B cell (primary cell): ENCODE data around the gene DCTN3. TPM values are rescaled to one million over a fixed set of nuclear protein-coding genes. Genes with fewer than 3 reads are reported as not detected.

Source experiments
- ATAC-seq: fragments of 200-7000 bp; cut with Tn5 transposase; one replicate; pipeline ENCODE4 v1.10.0; 2021; ENCODE audit warnings: low read depth, mild to moderate bottlenecking, moderate number of reproducible peaks, moderate library complexity
- CTCF ChIA-PET: fragments of 350-600 bp; sonication (Branson Sonifier 250); formaldehyde crosslinking; loops from one replicate; lab custom pipeline; 2021; ENCODE audit warnings: antibody characterized with exemption, inconsistent platforms; lab: Charles Lee
- POLR2A ChIA-PET: fragments of 350-600 bp; sonication (Branson Sonifier 250); formaldehyde crosslinking; loops from one replicate; lab custom pipeline; 2021; ENCODE audit warnings: antibody characterized with exemption; lab: Charles Lee
- DNase-seq: peaks from one replicate; pipeline ENCODE4 v3.0.0; 2013
- H2AFZ ChIP-seq: 2 replicates; pipeline ENCODE4 v1.6.1; 2012; ENCODE audit warnings: mild to moderate bottlenecking, low read depth, low read length; ENCODE audit not compliant: insufficient read depth, poor library complexity, severe bottlenecking
- H3K27ac ChIP-seq, 2 donors: 1 replicate in 1 of 2; 2 replicates in 1 of 2; pipeline ENCODE4 v1.5.1; 2012 to 2013; ENCODE audit warnings: low read length in 2 of 2, mild to moderate bottlenecking in 2 of 2, moderate library complexity in 1 of 2
- H3K27me3 ChIP-seq, 4 experiments: fragments of 200-600 bp in 1 of 4; sonication (generic) in 1 of 4; replicated peaks in 1 of 4; 1 replicate in 2 of 4; 2 replicates in 2 of 4; pipeline versions ENCODE4 v1.6.1 to v1.7.0; 2013 to 2016; ENCODE audit warnings: low read length in 3 of 4, mild to moderate bottlenecking in 2 of 4, mixed read lengths in 1 of 4, moderate library complexity in 1 of 4; ENCODE audit not compliant: insufficient read depth in 4 of 4, control insufficient read depth in 3 of 4; ENCODE audit errors: control extremely low read depth in 1 of 4
- H3K36me3 ChIP-seq, 2 experiments: replicated peaks in 1 of 2; 1 replicate in 1 of 2; 2 replicates in 1 of 2; pipeline versions ENCODE4 v1.6.1 to v1.7.1; 2013; ENCODE audit warnings: low read length in 1 of 2; ENCODE audit not compliant: insufficient read depth in 2 of 2, control insufficient read depth in 1 of 2; ENCODE audit errors: control extremely low read depth in 1 of 2, extremely low read depth in 1 of 2
- H3K4me1 ChIP-seq, 2 donors: fragments of 200-600 bp in 1 of 2; sonication (generic) in 1 of 2; 1 replicate in 1 of 2; 2 replicates in 1 of 2; pipeline versions ENCODE4 v1.5.1 to v1.6.1; 2013 to 2017; ENCODE audit warnings: low read length in 2 of 2; ENCODE audit not compliant: control insufficient read depth in 2 of 2, insufficient read depth in 2 of 2
- H3K4me2 ChIP-seq: replicated peaks from 2 replicates; pipeline ENCODE3; 2012; ENCODE audit warnings: mild to moderate bottlenecking, low read depth, low read length; ENCODE audit not compliant: poor library complexity, severe bottlenecking
- H3K4me3 ChIP-seq, 5 experiments: fragments of 200-600 bp in 1 of 5; sonication (generic) in 1 of 5; 1 replicate in 3 of 5; 2 replicates in 2 of 5; pipeline versions ENCODE4 v1.5.1 to v1.7.0; 2011 to 2016; ENCODE audit warnings: low read length in 4 of 5, mild to moderate bottlenecking in 4 of 5, low read depth in 2 of 5, control low read depth in 1 of 5, moderate library complexity in 1 of 5; ENCODE audit not compliant: insufficient read depth in 1 of 5; ENCODE audit errors: control extremely low read depth in 1 of 5, extremely low read depth in 1 of 5
- H3K79me2 ChIP-seq: fragments of 200-600 bp; sonication (generic); one replicate; pipeline ENCODE4 v1.6.0; 2016; ENCODE audit warnings: low read length; ENCODE audit not compliant: control insufficient read depth, insufficient read depth
- H3K9ac ChIP-seq: fragments of 200-600 bp; sonication (generic); 2 replicates; pipeline ENCODE4 v1.6.1; 2017; ENCODE audit warnings: mild to moderate bottlenecking, low read length, moderate library complexity
- H3K9me3 ChIP-seq, 3 donors: one replicate each; pipeline versions ENCODE4 v1.6.1 to v1.7.1; 2013; ENCODE audit warnings: low read length in 2 of 3; ENCODE audit not compliant: control insufficient read depth in 2 of 3, insufficient read depth in 1 of 3; ENCODE audit errors: control extremely low read depth in 1 of 3
- H4K20me1 ChIP-seq: 2 replicates; pipeline ENCODE4 v1.6.0; 2012; ENCODE audit warnings: mild to moderate bottlenecking, low read length; ENCODE audit not compliant: insufficient read depth, control insufficient read depth, poor library complexity, severe bottlenecking
- H3K27ac Mint-ChIP-seq: one replicate; pipeline ENCODE4 v1.8.0; 2021; ENCODE audit warnings: mixed read lengths
- H3K27me3 Mint-ChIP-seq: one replicate; pipeline ENCODE4 v1.8.0; 2021; ENCODE audit warnings: mixed read lengths
- H3K4me1 Mint-ChIP-seq: one replicate; pipeline ENCODE4 v1.8.0; 2021; ENCODE audit warnings: mixed read lengths
- H3K4me3 Mint-ChIP-seq: one replicate; pipeline ENCODE4 v1.8.0; 2021; ENCODE audit warnings: mixed read lengths
- H3K9me3 Mint-ChIP-seq: one replicate; pipeline ENCODE4 v1.8.0; 2022; ENCODE audit warnings: mixed read lengths; ENCODE audit not compliant: insufficient read depth
- EZH2 ChIP-seq: IDR thresholded peaks from 2 replicates; pipeline ENCODE4 v1.6.1; 2012; ENCODE audit warnings: borderline replicate concordance, low read depth, mild to moderate bottlenecking, moderate library complexity, low read length; ENCODE audit not compliant: insufficient read depth, poor library complexity, severe bottlenecking
- WGBS: methylation state at CpG from one replicate; pipeline ENCODE4 v1.1.5; 2013; ENCODE audit warnings: missing lambda C conversion rate; ENCODE audit not compliant: insufficient coverage; 5-methylcytosine and 5-hydroxymethylcytosine counted together
- intact Hi-C: fragments of 100-400 bp; cut with micrococcal nuclease; formaldehyde crosslinking; loops from one replicate; pipeline ENCODE4 v1.10.0; 2022
- polyA plus RNA-seq: library from polyadenylated mRNA; depleted of rRNA; stranded (reverse); fragments of >200 nt; gene quantifications from 2 replicates; pipeline ENCODE4 v1.2.3, GENCODE V29; 2012
- total RNA-seq, 2 donors: library from RNA; stranded (reverse); fragments of 120-200 nt in 1 of 2; gene quantifications; 1 replicate in 1 of 2; 2 replicates in 1 of 2; pipeline versions ENCODE4 v1.2.3 to v1.2.4, GENCODE V29; 2013 to 2022
- TF ChIP-seq, protein P1 (sequence below): fragments of 200-600 bp; IDR thresholded peaks from one replicate; pipeline ENCODE4 v1.8.0; 2022; ENCODE audit warnings: antibody characterized with exemption, mild to moderate bottlenecking

The DCTN3 gene
- total and polyA plus RNA-seq, 2 donors (not counting 1 experiment from before 2014, with no cell fraction given): 48.2 to 75.0 TPM

DNA sequence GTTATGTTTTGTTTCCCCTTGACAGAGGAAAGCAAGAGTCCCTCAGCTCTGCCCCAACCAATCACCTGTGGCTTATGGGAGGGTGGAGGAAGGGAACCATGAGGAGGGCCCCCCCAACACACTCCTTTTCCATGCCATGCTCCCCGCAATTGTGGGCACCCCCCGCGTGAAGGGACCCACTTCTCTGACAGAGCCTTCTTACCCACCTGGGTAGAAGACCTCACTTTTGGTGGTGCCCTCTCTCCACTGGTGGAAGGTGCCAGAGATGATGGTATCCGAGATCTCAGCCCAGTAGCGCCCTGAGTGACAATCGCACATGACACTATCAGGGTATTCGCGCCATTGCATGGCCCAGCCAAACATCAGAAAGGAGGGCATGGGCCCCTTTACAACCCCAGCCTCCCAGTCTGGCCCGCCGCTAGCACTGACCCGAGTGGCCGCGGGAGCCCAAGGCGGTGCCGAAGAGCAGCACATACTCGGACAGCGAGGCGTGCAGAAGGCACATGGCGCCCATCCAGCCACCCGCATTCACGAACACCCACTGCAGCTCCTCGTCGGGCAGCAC lies 16.6 kb upstream of the DCTN3 start:
- Histone ChIP-seq H3K4me2 (peak overlapping the region; percentile 95), H3K4me3 (peak overlapping the region; percentile 3 to 80 (median 63)), H3K9ac (peak overlapping the region; percentile 79), H3K36me3 (peaks cover 0 to 3% of the 10 kb centered on the region in 2 experiments), H3K79me2 (peaks cover 26% of the 10 kb centered on the region), H3K4me1 (peaks cover 16 to 32% of the 10 kb centered on the region in 2 donors), H3K27ac (peak overlapping the region; percentile 28 to 69), H4K20me1 (peaks cover 16% of the 10 kb centered on the region), H3K9me3 (no peaks in the 10 kb centered on the region), H3K27me3 (no peaks in the 10 kb centered on the region), H2AFZ (peak overlapping the region; percentile 92)
- H3K4me3 Mint-ChIP-seq: peak overlapping the region; percentile 92
- no peak for TF ChIP-seq EZH2
- TF ChIP-seq, protein P1, sequence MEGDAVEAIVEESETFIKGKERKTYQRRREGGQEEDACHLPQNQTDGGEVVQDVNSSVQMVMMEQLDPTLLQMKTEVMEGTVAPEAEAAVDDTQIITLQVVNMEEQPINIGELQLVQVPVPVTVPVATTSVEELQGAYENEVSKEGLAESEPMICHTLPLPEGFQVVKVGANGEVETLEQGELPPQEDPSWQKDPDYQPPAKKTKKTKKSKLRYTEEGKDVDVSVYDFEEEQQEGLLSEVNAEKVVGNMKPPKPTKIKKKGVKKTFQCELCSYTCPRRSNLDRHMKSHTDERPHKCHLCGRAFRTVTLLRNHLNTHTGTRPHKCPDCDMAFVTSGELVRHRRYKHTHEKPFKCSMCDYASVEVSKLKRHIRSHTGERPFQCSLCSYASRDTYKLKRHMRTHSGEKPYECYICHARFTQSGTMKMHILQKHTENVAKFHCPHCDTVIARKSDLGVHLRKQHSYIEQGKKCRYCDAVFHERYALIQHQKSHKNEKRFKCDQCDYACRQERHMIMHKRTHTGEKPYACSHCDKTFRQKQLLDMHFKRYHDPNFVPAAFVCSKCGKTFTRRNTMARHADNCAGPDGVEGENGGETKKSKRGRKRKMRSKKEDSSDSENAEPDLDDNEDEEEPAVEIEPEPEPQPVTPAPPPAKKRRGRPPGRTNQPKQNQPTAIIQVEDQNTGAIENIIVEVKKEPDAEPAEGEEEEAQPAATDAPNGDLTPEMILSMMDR: no peak
- peak overlapping the region; percentile 61 for H3K27ac Mint-ChIP-seq
- peaks cover 30% of the 10 kb centered on the region for H3K4me1 Mint-ChIP-seq
- H3K27me3 Mint-ChIP-seq: no peaks in the 10 kb centered on the region
- intact Hi-C loops: loop anchor here (1.0 to 2.0 kb wide), 7 partner anchors 9 to 260 kb away; partner anchors contain the start of genes DCTN3, DNAI1, FAM219A and GALT
- ChIA-PET POLR2A (interaction anchor here (0.6 to 2.8 kb wide), 7 partner anchors 10 to 624 kb away, joined by 4 to 31 read pairs (median 10); partner anchors contain the start of genes DCTN3, GALT and RPP25L), CTCF (interaction anchor here (0.7 to 8.4 kb wide), 9 partner anchors 7 to 508 kb away, joined by 3 to 150 read pairs (median 5); partner anchors contain the start of genes DCTN3, GALT and RPP25L)
- no peaks in the 10 kb centered on the region for H3K9me3 Mint-ChIP-seq
- 11% methylated on average over 20 of the region's 23 CpGs for WGBS
- no peak for DNase-seq
- no peak for ATAC-seq

DNA sequence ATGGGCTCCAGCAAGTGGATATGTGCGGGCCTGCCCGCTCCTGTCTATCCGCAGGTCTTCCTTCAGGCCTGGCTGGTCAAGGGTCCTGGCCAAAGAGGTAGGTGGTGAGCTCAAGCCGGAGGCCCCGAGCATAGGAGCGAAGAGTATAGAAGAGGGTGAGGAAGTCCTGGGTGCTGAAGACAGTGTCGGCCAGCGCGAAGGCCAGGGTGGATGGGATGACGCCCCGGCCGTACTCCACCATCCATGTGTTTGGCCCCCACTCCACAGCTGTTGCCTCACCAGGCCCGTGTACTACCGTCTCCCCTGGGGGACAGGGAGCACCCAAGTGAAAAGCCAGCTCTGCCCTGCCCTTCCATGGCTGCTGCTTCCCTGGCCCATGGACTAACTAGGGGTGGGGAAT lies 15.3 kb upstream of the DCTN3 start:
- peaks cover 0 to 4% (median 0%) of the 10 kb centered on the region in 4 experiments for H3K27me3 ChIP-seq
- peaks cover 16 to 32% of the 10 kb centered on the region in 2 donors for H3K4me1 ChIP-seq
- H3K27ac Mint-ChIP-seq: peak overlapping the region; percentile 41
- H3K27me3 Mint-ChIP-seq: peaks cover 3% of the 10 kb centered on the region
- no peaks in the 10 kb centered on the region for H3K9me3 ChIP-seq
- peaks cover 16% of the 10 kb centered on the region for H4K20me1 ChIP-seq
- peak overlapping the region; percentile 17 for H3K4me2 ChIP-seq
- intact Hi-C loops: no loop called here
- peaks cover 30% of the 10 kb centered on the region for H3K4me1 Mint-ChIP-seq
- POLR2A ChIA-PET: no interaction called here
- H3K36me3 ChIP-seq: peaks cover 0 to 3% of the 10 kb centered on the region in 2 experiments
- 88% methylated on average over 8 of the region's 14 CpGs for WGBS
- no peak overlapping the region for H3K4me3 ChIP-seq
- TF ChIP-seq, protein P1: no peak
- no peak for TF ChIP-seq EZH2
- no peak for ATAC-seq
- peaks cover 26% of the 10 kb centered on the region for H3K79me2 ChIP-seq
- no peak overlapping the region for H2AFZ ChIP-seq
- H3K27ac ChIP-seq: no peak overlapping the region
- H3K4me3 Mint-ChIP-seq: peak overlapping the region; percentile 66
- H3K9ac ChIP-seq: no peak overlapping the region
- DNase-seq: no peak
- no peaks in the 10 kb centered on the region for H3K9me3 Mint-ChIP-seq
- CTCF ChIA-PET: interaction anchor here (1.2 to 8.4 kb wide), 12 partner anchors 12 to 302 kb away, joined by 3 to 150 read pairs (median 15); partner anchors contain the start of genes DCTN3, GALT and RPP25L
